B cell (primary cell): ENCODE data around the gene PHC3. TPM values are rescaled to one million over a fixed set of nuclear protein-coding genes. Genes with fewer than 3 reads are reported as not detected.

Experiments used
- ATAC-seq: fragments of 200-7000 bp; cut with Tn5 transposase; one replicate; pipeline ENCODE4 v1.10.0; 2021; ENCODE audit warnings: low read depth, mild to moderate bottlenecking, moderate number of reproducible peaks, moderate library complexity
- CTCF ChIA-PET: fragments of 350-600 bp; sonication (Branson Sonifier 250); formaldehyde crosslinking; loops from one replicate; lab custom pipeline; 2021; ENCODE audit warnings: antibody characterized with exemption, inconsistent platforms; lab: Charles Lee
- POLR2A ChIA-PET: fragments of 350-600 bp; sonication (Branson Sonifier 250); formaldehyde crosslinking; loops from one replicate; lab custom pipeline; 2021; ENCODE audit warnings: antibody characterized with exemption; lab: Charles Lee
- DNase-seq: peaks from one replicate; pipeline ENCODE4 v3.0.0; 2013
- H2AFZ ChIP-seq: 2 replicates; pipeline ENCODE4 v1.6.1; 2012; ENCODE audit warnings: mild to moderate bottlenecking, low read depth, low read length; ENCODE audit not compliant: insufficient read depth, poor library complexity, severe bottlenecking
- H3K27ac ChIP-seq, 2 donors: 1 replicate in 1 of 2; 2 replicates in 1 of 2; pipeline ENCODE4 v1.5.1; 2012 to 2013; ENCODE audit warnings: low read length in 2 of 2, mild to moderate bottlenecking in 2 of 2, moderate library complexity in 1 of 2
- H3K27me3 ChIP-seq, 4 experiments: fragments of 200-600 bp in 1 of 4; sonication (generic) in 1 of 4; replicated peaks in 1 of 4; 1 replicate in 2 of 4; 2 replicates in 2 of 4; pipeline versions ENCODE4 v1.6.1 to v1.7.0; 2013 to 2016; ENCODE audit warnings: low read length in 3 of 4, mild to moderate bottlenecking in 2 of 4, mixed read lengths in 1 of 4, moderate library complexity in 1 of 4; ENCODE audit not compliant: insufficient read depth in 4 of 4, control insufficient read depth in 3 of 4; ENCODE audit errors: control extremely low read depth in 1 of 4
- H3K36me3 ChIP-seq, 2 experiments: replicated peaks in 1 of 2; 1 replicate in 1 of 2; 2 replicates in 1 of 2; pipeline versions ENCODE4 v1.6.1 to v1.7.1; 2013; ENCODE audit warnings: low read length in 1 of 2; ENCODE audit not compliant: insufficient read depth in 2 of 2, control insufficient read depth in 1 of 2; ENCODE audit errors: control extremely low read depth in 1 of 2, extremely low read depth in 1 of 2
- H3K4me1 ChIP-seq, 2 donors: fragments of 200-600 bp in 1 of 2; sonication (generic) in 1 of 2; 1 replicate in 1 of 2; 2 replicates in 1 of 2; pipeline versions ENCODE4 v1.5.1 to v1.6.1; 2013 to 2017; ENCODE audit warnings: low read length in 2 of 2; ENCODE audit not compliant: control insufficient read depth in 2 of 2, insufficient read depth in 2 of 2
- H3K4me2 ChIP-seq: replicated peaks from 2 replicates; pipeline ENCODE3; 2012; ENCODE audit warnings: mild to moderate bottlenecking, low read depth, low read length; ENCODE audit not compliant: poor library complexity, severe bottlenecking
- H3K4me3 ChIP-seq, 5 experiments: fragments of 200-600 bp in 1 of 5; sonication (generic) in 1 of 5; 1 replicate in 3 of 5; 2 replicates in 2 of 5; pipeline versions ENCODE4 v1.5.1 to v1.7.0; 2011 to 2016; ENCODE audit warnings: low read length in 4 of 5, mild to moderate bottlenecking in 4 of 5, low read depth in 2 of 5, control low read depth in 1 of 5, moderate library complexity in 1 of 5; ENCODE audit not compliant: insufficient read depth in 1 of 5; ENCODE audit errors: control extremely low read depth in 1 of 5, extremely low read depth in 1 of 5
- H3K79me2 ChIP-seq: fragments of 200-600 bp; sonication (generic); one replicate; pipeline ENCODE4 v1.6.0; 2016; ENCODE audit warnings: low read length; ENCODE audit not compliant: control insufficient read depth, insufficient read depth
- H3K9ac ChIP-seq: fragments of 200-600 bp; sonication (generic); 2 replicates; pipeline ENCODE4 v1.6.1; 2017; ENCODE audit warnings: mild to moderate bottlenecking, low read length, moderate library complexity
- H3K9me3 ChIP-seq, 3 donors: one replicate each; pipeline versions ENCODE4 v1.6.1 to v1.7.1; 2013; ENCODE audit warnings: low read length in 2 of 3; ENCODE audit not compliant: control insufficient read depth in 2 of 3, insufficient read depth in 1 of 3; ENCODE audit errors: control extremely low read depth in 1 of 3
- H4K20me1 ChIP-seq: 2 replicates; pipeline ENCODE4 v1.6.0; 2012; ENCODE audit warnings: mild to moderate bottlenecking, low read length; ENCODE audit not compliant: insufficient read depth, control insufficient read depth, poor library complexity, severe bottlenecking
- H3K27ac Mint-ChIP-seq: one replicate; pipeline ENCODE4 v1.8.0; 2021; ENCODE audit warnings: mixed read lengths
- H3K27me3 Mint-ChIP-seq: one replicate; pipeline ENCODE4 v1.8.0; 2021; ENCODE audit warnings: mixed read lengths
- H3K4me1 Mint-ChIP-seq: one replicate; pipeline ENCODE4 v1.8.0; 2021; ENCODE audit warnings: mixed read lengths
- H3K4me3 Mint-ChIP-seq: one replicate; pipeline ENCODE4 v1.8.0; 2021; ENCODE audit warnings: mixed read lengths
- H3K9me3 Mint-ChIP-seq: one replicate; pipeline ENCODE4 v1.8.0; 2022; ENCODE audit warnings: mixed read lengths; ENCODE audit not compliant: insufficient read depth
- CTCF ChIP-seq: fragments of 200-600 bp; IDR thresholded peaks from one replicate; pipeline ENCODE4 v1.8.0; 2022; ENCODE audit warnings: antibody characterized with exemption, mild to moderate bottlenecking
- EZH2 ChIP-seq: IDR thresholded peaks from 2 replicates; pipeline ENCODE4 v1.6.1; 2012; ENCODE audit warnings: borderline replicate concordance, low read depth, mild to moderate bottlenecking, moderate library complexity, low read length; ENCODE audit not compliant: insufficient read depth, poor library complexity, severe bottlenecking
- WGBS: methylation state at CpG from one replicate; pipeline ENCODE4 v1.1.5; 2013; ENCODE audit warnings: missing lambda C conversion rate; ENCODE audit not compliant: insufficient coverage; 5-methylcytosine and 5-hydroxymethylcytosine counted together
- intact Hi-C: fragments of 100-400 bp; cut with micrococcal nuclease; formaldehyde crosslinking; loops from one replicate; pipeline ENCODE4 v1.10.0; 2022
- polyA plus RNA-seq: library from polyadenylated mRNA; depleted of rRNA; stranded (reverse); fragments of >200 nt; gene quantifications from 2 replicates; pipeline ENCODE4 v1.2.3, GENCODE V29; 2012
- total RNA-seq, 2 donors: library from RNA; stranded (reverse); fragments of 120-200 nt in 1 of 2; gene quantifications; 1 replicate in 1 of 2; 2 replicates in 1 of 2; pipeline versions ENCODE4 v1.2.3 to v1.2.4, GENCODE V29; 2013 to 2022

PHC3 gene
- total and polyA plus RNA-seq, 2 donors (not counting 1 experiment from before 2014, with no cell fraction given), result 51.8 to 159 TPM

DNA sequence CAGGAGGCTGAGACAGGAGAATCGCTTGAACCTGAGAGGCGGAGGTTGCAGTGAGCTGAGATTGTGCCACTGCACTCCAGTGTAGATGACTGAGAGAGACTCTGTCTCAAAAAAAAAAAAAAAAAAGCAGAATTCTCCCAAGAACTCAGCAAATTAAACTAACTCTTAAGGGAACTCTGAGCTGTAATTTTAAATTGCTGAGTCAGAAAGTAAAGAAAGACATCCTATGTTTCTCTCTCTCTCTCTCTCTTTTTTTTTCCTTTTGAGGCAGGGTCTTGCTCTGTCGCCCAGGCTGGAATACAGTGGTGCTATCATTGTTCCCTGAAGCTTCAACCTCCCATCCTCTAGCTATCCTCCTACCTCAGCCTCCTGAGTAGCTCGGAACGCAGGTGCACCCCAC lies 20.0 kb upstream of the PHC3 start:
- Histone ChIP-seq H3K4me1 (no peaks in the 10 kb centered on the region), H3K4me2 (no peak overlapping the region), H3K4me3 (no peak overlapping the region), H3K36me3 (no peaks in the 10 kb centered on the region), H3K27ac (no peak overlapping the region), H3K79me2 (no peaks in the 10 kb centered on the region), H3K27me3 (peaks cover 0 to 15% (median 2%) of the 10 kb centered on the region in 4 experiments), H3K9ac (no peak overlapping the region), H3K9me3 (peaks cover 0 to 4% (median 0%) of the 10 kb centered on the region in 3 donors), H4K20me1 (no peaks in the 10 kb centered on the region), H2AFZ (no peak overlapping the region)
- intact Hi-C loops, result no loop called here
- Mint-ChIP-seq H3K27ac (no peak overlapping the region), H3K27me3 (peaks cover 17% of the 10 kb centered on the region), H3K9me3 (no peaks in the 10 kb centered on the region), H3K4me1 (no peaks in the 10 kb centered on the region), H3K4me3 (no peak overlapping the region)
- DNase-seq (no peak), ATAC-seq (no peak)
- WGBS, result 63% methylated on average over 1 of the region's 5 CpGs
- ChIA-PET POLR2A (no interaction called here), CTCF (interaction anchor here (1.1 kb wide), 1 partner anchor 12 kb away, joined by 5 read pairs; no protein-coding TSS in a partner anchor)
- TF ChIP-seq EZH2 (no peak), CTCF (no peak)

DNA sequence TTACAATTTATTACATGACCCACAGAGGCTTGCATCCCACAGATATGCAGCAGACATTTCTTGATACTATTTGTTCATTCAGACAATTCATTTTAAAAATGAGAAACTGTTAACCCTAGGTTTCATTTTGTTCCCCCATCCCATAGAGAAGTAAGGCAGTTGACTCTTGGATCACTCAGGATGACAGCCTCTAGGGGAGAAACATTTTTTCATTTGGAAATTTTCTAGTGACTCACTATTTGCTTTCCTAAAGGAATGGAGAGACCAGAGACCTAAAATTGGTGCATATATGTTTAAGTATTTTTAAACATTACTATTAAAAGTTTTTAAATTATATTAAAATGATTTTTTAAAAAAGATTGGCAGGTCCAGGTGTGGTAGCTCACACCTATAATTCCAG lies 19.5 kb upstream of the PHC3 start:
- no peak overlapping the region for H3K27ac Mint-ChIP-seq

More for the DNA sequence above, 19.5 kb upstream of the PHC3 start:
- Histone ChIP-seq H3K79me2 (no peaks in the 10 kb centered on the region), H3K4me3 (no peak overlapping the region), H4K20me1 (no peaks in the 10 kb centered on the region), H3K9ac (no peak overlapping the region), H3K4me1 (no peaks in the 10 kb centered on the region), H3K27me3 (peaks cover 0 to 14% (median 2%) of the 10 kb centered on the region in 4 experiments), H3K36me3 (no peaks in the 10 kb centered on the region), H3K9me3 (peaks cover 0 to 4% (median 0%) of the 10 kb centered on the region in 3 donors), H2AFZ (no peak overlapping the region), H3K4me2 (no peak overlapping the region), H3K27ac (no peak overlapping the region)
- no peak for TF ChIP-seq CTCF
- TF ChIP-seq EZH2, result no peak
- POLR2A ChIA-PET, result no interaction called here
- CTCF ChIA-PET, result interaction anchor here (1.1 kb wide), 1 partner anchor 12 kb away, joined by 5 read pairs; no protein-coding TSS in a partner anchor
- intact Hi-C loops, result no loop called here
- ATAC-seq, result no peak
- no peak overlapping the region for H3K4me3 Mint-ChIP-seq
- H3K9me3 Mint-ChIP-seq, result no peaks in the 10 kb centered on the region
- no peak for DNase-seq
- no peaks in the 10 kb centered on the region for H3K4me1 Mint-ChIP-seq
- H3K27me3 Mint-ChIP-seq, result peaks cover 14% of the 10 kb centered on the region
